HG03039 (cell line): ENCODE measurements around the gene LPAR1.

Experiments
- ATAC-seq: cut with Tn5 transposase; IDR thresholded peaks from one replicate; pipeline ENCODE4 v1.9.1; 2021; ENCODE audit warnings: mild to moderate bottlenecking, moderate library complexity; ENCODE audit not compliant: unreplicated experiment

LPAR1 gene

DNA sequence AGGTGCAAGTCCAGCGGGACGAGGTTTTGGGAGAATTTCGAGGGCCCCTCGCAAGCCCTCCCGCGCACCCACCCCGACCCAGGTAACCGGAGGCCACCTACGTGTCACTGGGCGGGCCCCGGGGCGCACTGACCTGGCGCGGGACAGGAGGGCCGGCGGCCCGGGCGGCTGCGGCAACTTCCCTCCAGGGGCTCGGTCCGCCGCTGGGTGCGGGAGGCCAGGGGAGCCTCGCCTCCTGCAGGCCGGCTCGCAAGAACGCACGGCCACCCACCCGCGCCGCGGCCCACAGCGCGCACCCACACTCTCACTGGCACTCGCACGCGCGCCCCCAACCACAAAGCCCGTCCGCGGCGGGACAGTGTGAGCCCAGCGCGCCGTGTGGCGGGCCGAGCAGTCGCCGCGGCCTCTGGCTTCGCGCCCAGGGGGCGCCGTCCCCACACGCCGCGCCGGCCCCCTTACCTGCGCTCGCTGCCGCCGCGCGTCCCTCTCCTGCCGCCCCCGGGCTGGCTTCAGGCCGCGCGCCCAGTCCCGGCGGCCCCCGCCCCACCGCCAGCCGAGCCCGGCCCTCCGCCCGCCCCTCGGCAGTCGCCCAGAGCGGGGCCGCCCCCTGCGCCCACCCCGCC, 451 bp downstream of the LPAR1 start:
- no peak for ATAC-seq

DNA sequence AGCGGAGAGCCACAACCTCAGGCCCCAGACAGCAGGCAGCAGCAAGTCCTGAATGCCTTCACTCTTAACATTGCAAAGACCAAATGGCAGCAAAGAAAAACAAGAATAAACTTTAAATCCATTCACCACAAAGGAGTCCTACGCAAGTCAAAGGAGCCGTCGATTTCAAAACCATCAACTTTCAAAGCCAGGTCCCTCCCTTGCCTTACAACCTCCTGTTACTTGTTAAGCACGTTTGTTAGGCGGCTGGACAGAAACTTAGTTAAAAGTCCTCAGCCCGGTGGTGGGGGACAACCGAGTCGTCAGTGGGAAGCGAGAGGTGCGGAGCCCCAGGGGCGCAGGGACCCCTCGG, 938 bp downstream of the LPAR1 start:
- ATAC-seq = no peak

DNA sequence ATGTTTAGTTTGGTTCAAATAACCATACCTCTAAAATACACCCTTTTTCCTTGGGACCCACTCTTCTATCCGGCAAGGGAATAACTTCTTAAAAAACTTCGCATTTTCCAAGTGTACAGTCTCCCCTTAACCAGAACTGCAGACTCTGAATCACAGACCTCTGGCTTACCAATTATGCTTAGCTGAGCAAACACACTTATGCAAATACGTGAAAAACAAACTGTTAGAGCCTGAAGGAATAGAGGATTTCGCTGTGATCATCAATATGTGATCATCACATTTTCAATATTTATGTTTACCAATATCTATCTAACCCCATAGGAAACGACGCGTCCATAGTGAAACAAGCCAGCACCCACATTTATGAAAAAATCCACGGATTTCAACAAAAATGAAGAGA, 1.3 kb downstream of the LPAR1 start:
- ATAC-seq = no peak

DNA sequence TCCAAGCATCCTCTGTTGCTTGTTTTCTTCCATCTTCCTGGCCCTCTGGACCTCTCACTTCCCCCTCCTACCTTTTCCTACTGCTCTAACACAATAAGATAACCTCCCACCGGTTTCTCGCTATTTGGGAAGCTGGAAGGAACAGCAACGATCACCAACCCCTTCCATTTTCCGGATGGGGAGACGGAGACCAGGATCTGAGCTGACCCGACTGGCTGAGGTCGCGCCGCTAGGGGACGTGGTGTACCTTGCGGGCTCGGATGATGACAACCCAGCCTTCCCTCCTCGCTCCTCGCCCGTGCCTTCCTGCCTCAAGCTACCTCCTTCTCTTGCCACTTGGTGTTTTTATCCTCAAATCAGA, 1.9 kb downstream of the LPAR1 start:
- no peak for ATAC-seq

DNA sequence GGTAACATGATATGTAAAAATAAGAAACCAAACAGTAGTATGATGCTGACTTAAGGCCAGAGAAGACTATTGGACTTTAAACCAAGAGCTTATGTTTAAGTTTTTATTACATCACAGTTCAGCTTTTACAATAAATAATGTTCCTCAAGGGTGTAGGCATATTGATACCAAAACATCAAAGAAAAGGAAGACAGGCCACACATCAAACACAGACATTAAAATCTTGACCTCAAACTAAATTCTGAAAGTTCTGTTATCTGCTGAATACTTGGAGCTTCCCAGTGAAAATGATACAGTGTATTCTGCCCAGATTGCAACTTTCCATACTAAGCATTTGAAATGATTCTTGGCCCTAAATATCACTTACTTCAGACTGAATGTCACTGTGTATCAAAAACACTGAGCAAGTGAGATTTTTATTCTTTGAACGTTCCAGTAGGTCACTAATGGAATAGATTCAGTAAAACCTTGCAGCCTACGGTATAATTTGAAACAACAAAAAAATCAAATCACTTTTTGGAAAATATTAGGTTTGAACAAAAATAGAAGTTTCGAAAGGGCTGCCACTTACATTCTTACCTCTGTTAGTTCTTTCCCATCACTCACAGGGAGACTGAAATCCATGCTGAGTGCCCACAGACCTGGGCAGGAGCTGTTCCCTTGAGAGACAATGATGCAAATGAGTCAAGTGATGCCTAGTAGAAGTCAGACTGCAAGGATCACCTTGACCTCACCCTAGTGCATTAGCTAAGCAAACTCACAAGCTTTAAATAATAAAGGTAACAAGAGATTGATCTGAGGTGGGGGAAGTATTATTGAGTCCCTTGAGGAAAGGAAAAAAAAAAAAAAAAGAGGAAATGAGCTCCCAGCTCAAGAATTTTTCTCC, 2.5 kb downstream of the LPAR1 start:
- ATAC-seq = no peak

DNA sequence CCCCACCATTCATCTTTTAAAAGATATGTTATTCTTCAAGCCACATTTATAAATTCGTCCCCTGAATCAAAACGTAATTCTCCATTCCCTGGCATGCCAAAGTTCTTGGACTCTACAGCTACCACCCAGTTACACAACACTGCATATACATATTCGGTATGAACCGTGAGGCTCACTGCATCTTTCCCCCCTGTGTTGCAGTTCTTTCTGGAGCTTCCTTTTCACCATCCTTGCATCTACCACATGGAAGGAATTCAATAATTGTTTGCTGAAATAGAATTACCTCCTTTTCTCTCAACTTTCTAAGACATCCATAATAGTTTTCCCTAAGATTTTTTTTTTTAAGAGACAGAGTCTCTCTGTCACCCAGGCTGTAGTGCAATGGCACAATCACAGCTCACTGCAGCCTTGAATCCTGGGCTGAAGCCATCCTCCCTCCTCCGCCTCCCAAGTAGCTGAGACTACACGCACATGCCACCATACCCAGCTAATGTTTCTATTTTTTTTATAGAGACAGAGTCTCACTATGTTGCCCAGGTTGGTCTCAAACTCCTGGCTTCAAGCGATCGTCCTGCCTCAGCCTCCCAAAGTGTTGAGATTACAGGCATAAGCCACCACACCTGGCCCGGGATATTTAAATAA, 3.3 kb downstream of the LPAR1 start:
- ATAC-seq = no peak

DNA sequence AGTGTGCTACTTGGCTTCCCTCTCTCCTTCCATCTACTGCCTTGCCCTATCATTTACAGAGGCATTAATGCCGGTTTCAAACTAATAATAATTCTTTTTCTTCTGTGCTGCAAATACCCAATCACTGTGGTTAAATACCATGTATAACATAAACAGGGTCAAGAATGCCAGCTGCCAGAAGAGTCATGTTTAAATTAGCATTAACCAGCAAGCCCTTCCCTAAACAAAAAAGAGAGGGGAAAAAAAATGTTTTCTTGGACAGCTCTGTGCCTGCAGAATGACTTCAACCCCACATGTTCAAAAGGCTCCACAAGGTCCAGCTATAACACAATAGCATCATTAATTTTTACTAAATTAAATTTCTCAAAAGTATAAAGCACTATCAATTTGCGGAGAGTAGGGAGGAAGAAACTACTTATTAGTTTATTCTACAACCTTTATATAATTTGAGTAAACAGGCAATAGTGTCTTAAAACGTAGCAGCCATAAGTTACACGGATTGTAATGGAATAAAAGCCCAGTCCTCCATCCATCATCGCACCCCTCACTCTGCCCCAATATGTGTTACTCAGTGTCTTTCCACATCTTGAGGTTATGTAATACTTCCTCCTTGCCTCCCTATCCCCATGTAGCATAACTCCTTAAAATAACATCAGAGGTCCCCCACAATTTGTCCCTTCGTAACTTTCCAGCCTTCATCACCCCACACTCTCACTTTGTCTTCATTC, 3.9 kb downstream of the LPAR1 start:
- ATAC-seq = no peak

DNA sequence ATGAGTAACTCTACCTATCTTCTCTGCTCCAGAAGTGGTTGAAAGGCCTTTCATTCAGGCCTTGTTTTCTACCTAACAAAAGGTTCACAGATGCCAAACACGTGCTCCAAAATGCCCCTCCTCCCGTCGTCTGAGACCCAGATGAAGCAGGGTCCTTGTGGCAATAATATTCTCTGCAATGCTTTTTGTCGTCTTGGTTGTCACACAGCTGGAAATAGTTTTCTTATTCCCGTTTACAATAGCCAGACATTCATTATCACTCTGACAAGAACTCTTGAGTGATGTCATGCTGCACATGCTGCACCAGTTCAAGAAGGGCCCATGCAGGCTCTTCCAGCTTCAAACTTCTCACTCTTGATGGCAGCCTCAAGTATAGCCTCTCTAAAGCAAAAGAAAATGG, 7.8 kb downstream of the LPAR1 start:
- ATAC-seq = no peak

DNA sequence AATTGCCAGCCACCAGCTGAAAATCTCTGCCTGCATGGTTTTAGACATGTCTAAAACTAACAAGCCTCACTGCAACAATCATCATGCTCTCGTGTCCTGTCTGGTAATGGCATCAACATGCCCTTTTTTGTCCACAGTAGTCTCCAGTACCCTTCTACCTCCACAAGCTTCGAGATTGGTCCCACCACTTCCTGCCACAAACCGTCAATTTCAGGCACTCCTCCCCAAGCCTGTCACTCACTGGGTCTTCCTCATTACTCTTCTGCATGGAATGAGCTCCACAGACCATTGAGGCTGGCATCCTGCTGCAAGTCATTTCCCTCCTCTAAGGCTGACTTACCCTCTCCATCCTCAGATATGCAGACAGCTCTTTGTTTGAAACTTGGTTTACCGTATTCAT, 9.0 kb downstream of the LPAR1 start:
- ATAC-seq = no peak

DNA sequence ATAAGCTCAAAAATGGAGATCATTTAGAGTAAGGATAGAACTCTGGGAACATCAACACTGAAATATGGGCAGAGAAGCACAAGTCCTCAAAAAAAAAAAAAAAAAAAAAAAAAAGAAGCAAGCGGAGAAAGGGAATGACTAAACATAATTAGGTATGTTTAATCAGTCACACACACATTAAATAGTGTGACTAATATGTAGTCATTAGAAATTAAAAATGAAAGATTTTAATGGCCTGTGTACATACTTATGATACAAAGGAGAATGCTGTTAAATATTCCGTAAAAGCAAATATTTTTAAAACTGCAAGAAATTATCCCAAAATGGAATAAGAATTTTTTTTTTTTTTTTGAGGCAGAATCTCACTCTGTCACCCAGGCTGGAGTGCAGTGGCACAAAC, 10.5 kb downstream of the LPAR1 start:
- ATAC-seq = no peak

DNA sequence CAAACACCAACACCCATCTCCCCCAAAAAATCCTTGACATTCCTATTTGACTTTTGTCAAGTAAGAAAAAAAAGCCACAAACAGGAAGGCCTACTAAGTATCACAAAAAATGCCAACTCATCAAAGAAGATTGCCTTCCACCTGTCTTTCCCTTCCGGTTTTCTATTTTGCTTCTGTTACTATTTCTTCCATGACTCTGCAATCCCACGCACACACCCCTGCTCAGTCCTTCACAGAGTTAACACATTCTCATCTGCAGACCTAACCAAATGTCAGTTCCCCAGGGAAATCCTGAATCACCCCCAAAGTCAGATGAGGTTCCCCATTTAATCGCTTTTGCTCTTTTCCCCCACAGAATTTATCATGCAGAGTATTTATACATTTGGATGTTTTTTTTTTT, 15.1 kb downstream of the LPAR1 start:
- no peak for ATAC-seq

DNA sequence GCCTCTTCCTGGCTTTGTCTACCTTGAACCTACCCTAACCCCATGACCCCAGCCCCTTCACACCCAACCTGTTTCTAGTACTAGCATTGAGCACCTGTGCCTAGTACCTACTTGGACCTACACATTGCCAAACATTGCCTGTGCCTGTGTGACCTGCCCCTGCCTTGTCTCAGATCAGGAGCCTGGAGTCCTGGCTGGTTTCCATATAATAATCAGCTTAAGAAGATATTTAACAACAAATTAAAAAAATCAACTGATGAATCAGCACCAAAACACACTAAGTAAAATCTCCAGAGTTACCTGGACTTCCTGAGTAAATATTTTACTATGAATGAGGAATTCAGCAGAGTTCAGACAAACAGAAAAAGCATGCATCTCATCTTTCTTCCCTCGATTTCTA, 17.7 kb downstream of the LPAR1 start:
- ATAC-seq = no peak

DNA sequence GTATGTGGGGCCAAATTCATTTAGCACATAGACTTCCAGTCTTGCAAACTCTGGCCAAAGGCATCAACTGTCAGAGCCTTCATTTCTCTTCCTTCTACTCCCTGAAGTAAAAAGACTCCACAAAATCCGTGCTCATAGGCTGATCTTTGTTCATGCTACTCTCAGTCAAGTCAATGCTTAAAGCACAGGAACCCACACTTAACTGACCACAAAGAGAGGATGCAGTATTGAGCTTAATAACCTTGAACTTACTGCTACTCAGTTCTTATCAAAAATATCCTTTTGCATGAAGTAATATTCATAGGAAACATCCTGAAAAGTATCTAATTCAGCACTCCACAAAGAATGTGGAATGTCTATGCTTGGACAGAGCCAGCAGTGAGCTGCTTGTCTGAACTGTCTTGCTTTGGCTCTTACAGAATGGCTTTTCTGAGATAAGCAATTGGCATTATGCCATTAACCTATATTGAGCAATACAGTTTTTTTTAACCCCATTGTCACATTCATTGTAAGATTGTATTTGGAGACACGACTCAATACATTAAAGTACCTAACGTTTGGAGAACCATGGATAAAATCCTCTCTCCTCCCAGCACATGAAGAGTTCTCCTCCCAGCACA, 21.7 kb downstream of the LPAR1 start:
- no peak for ATAC-seq

DNA sequence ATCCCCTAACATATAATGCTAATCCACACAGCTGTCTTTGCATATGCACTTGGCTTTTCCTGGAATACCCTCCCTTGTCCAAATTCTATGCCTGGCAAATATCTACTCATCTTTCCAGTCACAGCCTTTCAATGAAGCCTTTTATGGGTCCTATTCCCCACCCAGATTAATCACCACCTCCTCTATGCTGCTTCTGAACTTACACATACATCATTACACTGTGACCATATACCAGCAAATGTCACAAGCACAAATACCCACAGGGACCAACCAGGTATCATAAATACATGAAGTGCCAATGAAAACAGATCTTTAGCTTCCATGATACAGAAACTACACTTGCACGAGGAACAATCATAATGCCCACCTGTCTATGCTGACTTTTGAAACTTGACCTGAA, 22.3 kb downstream of the LPAR1 start:
- ATAC-seq = no peak

DNA sequence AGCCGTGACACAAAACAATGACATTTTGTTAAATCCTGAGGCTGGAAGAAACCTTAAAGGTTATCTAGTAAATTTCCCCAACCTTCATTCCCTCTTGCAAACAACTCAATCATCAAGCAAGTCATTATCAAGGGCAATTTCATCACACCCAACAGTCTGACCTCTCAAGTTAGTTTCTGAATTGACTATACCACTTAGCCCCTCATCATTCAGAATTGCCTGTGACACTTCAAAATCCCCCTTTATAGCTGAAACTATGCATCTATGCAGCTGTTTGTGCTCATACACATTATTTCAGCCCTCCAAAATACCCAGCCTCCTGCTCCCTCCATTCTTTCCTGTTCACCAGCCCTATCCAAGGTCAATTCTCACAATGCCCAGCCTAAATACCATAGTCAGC, 24.6 kb downstream of the LPAR1 start:
- no peak for ATAC-seq

DNA sequence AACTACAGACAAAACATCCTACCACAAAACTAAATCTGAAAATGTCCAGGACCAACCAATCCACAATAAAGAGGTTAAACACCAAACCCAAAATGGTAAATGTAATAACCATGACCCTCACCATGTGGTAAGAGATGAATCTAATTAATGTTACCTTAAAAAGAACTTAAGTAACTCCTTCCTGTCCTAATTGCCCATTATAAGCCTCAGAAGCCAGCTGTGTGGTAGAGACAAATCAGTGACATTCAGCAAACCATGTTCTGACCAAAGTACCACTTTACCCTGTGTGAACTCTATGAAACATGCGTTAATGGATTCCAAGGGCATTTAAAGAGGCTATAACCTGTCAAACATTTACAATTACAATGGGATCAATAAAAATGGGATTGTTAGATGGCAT, 25.0 kb downstream of the LPAR1 start:
- no peak for ATAC-seq

DNA sequence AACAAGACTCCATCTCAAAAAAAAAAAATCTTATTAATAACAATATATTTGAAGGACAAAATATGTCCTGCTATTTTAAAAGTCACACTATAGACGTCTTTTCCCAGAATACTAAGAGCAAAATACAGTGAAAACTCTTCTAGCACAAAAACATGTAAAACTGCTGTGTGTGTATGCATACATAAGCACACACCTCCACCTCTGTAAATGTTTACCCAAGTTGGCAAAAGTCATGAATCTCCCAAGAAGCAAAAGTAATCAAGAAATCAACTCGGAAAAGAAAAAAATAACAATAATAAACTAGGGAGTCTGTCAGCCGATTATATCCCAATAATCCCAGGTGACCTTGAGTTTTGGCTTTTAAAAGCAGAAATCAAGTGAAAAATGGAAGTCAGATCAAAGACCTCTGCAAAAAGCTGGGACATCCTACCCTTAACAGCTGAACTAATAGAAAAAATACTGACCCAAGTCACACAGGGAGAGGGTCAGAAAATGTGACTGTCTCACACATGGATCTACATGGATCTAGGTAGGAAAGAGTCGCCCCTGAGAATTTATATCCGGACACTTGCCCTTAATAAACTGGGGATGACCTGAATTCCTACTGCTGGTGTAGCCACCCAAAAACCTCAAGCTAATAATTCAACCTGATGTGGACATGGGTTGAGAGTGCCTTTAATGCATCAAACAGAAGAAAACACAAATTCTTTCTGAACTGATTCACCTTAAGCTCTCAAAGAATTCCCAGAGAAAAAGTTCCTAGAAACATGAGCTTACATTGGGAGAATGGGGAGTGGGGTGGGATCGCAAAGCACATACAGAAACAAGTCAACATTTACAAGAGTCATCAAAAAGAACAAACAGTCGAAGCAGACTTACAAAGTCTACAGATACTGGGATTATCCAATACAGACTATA, 29.9 kb downstream of the LPAR1 start:
- ATAC-seq = no peak

DNA sequence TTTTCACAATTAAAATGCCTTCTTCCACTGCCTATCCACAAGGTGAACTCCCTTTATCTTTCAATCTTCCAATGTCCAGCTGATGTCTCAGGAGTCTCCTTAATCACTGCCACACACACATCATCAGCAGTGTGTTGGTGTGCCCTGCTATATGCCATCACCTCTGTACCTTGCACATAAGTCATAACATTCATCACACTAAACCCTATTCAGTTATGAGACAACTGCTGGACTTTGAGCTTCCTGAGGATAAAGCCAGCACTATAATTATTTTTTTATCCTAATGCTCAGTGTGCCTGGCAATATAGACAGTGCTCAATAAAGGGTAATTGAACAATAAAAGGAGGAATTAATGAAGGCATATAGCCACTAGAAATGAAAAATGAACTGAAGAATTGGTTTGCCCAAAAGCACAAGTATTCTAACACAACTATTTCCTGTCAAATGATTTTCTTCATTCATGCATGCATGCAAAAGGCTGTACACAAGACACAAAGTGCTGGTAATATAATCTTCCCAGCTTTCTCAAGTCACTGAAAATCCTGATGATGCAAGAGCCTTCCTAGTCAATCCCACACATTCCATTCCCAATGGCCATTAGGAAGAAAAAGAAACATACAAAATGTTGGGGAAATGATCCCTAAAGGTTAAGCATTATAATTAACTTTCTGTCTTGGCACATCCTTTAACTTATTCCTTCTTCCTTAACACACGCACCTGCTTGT, 32.4 kb downstream of the LPAR1 start:
- no peak for ATAC-seq

DNA sequence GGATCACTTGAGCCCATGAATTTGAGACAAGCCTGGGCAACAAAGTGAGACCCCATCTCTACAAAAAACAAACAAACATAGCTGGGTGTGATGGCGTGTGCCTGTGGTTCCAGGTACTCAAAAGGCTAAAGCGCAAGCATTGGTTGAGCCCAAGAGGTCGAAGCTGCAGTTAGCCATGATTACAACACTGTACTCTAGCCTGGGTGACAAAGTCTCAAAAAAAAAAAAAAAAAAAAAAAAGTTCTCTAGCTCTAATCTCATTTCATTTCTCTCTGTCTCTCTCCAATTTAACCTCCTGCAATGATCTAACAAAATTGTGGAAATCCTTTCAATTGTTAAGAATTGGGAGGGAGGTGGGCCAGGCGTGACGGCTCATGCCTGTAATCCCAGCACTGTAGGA, 33.3 kb downstream of the LPAR1 start:
- ATAC-seq = no peak

DNA sequence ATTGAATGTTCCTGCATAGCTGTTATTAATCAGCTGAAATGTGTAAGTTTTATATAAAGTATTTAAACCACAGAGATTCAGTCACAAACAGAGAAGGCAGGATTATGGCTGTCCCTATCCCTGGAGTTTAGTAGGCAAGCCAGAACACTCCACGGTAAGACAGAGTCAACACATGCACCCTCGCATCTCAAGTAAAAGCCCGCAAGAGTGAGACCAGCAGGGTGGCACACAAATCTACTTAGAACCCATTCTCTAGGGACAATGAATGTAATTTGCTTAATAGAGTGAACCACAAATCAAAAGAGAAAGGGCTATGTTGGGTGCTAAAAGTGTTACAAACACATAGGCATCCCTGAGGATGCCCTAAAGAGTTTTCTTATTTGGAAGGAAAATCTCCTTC, 35.1 kb downstream of the LPAR1 start:
- ATAC-seq = no peak
